Measurements from ENCODE around the gene SPECC1.

DNA sequence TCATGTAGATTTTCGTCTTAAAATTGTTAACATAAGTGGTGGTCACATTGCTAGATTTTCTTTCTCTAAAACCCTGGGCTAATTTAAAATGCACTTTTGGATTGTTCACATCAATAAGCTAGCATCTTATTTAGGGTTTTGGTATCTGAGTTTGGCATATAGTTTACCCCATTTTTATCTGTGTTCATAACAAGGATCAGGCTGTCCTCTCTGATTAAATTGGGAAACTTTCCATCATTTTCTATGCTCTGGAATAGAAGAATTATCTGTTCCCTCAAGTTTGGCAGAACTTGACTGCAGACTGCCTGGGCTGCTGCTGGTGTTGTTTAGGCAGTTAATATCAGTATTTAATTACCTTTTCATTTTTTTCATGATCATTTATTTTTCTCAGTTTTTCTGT, 1.8 kb downstream of the SPECC1 start:
- TF ChIP-seq GATA2 (IDR thresholded peaks at IDR 0.05; ENCODE audit: low read depth, low read length) (no peak), GATA3 (IDR thresholded peaks at IDR 0.05; ENCODE audit: low read depth, low read length) (no peak)
